H9 (cell line): ENCODE measurements around the gene RS1. TPM values are rescaled to one million over a fixed set of nuclear protein-coding genes. Genes with fewer than 3 reads are reported as not detected.

Experiments used
- DNase-seq: peaks from one replicate; pipeline ENCODE4 v3.0.0-alpha.2; 2017
- H2AFZ ChIP-seq: one replicate; pipeline ENCODE4 v1.6.1; 2013; ENCODE audit warnings: mild to moderate bottlenecking, low read length, control low read depth, moderate library complexity
- H2AK5ac ChIP-seq: 2 replicates; pipeline ENCODE4 v1.6.1; 2013; ENCODE audit warnings: low read length, control low read depth, mixed read lengths; ENCODE audit not compliant: insufficient read length
- H2BK120ac ChIP-seq: one replicate; pipeline ENCODE4 v1.6.1; 2013; ENCODE audit warnings: low read depth, mild to moderate bottlenecking, low read length, control low read depth, inconsistent platforms; ENCODE audit not compliant: poor library complexity, severe bottlenecking
- H2BK12ac ChIP-seq: 2 replicates; pipeline ENCODE4 v1.6.1; 2013; ENCODE audit warnings: low read length, control low read depth, mixed read lengths, low read depth; ENCODE audit not compliant: insufficient read length
- H2BK15ac ChIP-seq: 2 replicates; pipeline ENCODE4 v1.6.1; 2013; ENCODE audit warnings: low read depth, low read length, control low read depth
- H2BK20ac ChIP-seq: one replicate; pipeline ENCODE4 v1.6.1; 2013; ENCODE audit warnings: low read depth, mild to moderate bottlenecking, low read length, control low read depth, inconsistent platforms; ENCODE audit not compliant: poor library complexity, severe bottlenecking
- H2BK5ac ChIP-seq: 2 replicates; pipeline ENCODE4 v1.6.1; 2013; ENCODE audit warnings: low read length, control low read depth, mixed read lengths; ENCODE audit not compliant: insufficient read length
- H3K14ac ChIP-seq: 2 replicates; pipeline ENCODE4 v1.6.1; 2013; ENCODE audit warnings: low read length, control low read depth; ENCODE audit not compliant: insufficient read depth
- H3K18ac ChIP-seq: 2 replicates; pipeline ENCODE4 v1.6.1; 2013; ENCODE audit warnings: low read depth, mild to moderate bottlenecking, mixed read lengths, low read length, control low read depth; ENCODE audit not compliant: insufficient read length
- H3K23ac ChIP-seq: 2 replicates; pipeline ENCODE4 v1.6.1; 2013; ENCODE audit warnings: low read length, control low read depth, mixed read lengths, low read depth; ENCODE audit not compliant: insufficient read length
- H3K23me2 ChIP-seq: 2 replicates; pipeline ENCODE4 v1.6.1; 2013; ENCODE audit warnings: low read depth, mild to moderate bottlenecking, mixed read lengths, low read length, control low read depth; ENCODE audit not compliant: insufficient read length, poor library complexity, severe bottlenecking
- H3K27ac ChIP-seq: 2 replicates; pipeline ENCODE4 v1.5.1; 2013; ENCODE audit warnings: low read length, control low read depth, mixed read lengths, low read depth; ENCODE audit not compliant: insufficient read length
- H3K27me3 ChIP-seq: 2 replicates; pipeline ENCODE4 v1.6.1; 2013; ENCODE audit warnings: low read length, control low read depth, inconsistent platforms; ENCODE audit not compliant: insufficient read depth
- H3K4ac ChIP-seq: 2 replicates; pipeline ENCODE4 v1.6.1; 2013; ENCODE audit warnings: low read depth, mild to moderate bottlenecking, control low read depth, inconsistent platforms, low read length, moderate library complexity
- H3K4me1 ChIP-seq: 2 replicates; pipeline ENCODE4 v1.6.1; 2013; ENCODE audit warnings: low read length, control low read depth, inconsistent platforms; ENCODE audit not compliant: insufficient read depth
- H3K4me2 ChIP-seq: 2 replicates; pipeline ENCODE4 v1.6.1; 2013; ENCODE audit warnings: low read length, control low read depth, mixed read lengths; ENCODE audit not compliant: insufficient read length, insufficient read depth
- H3K56ac ChIP-seq: 2 replicates; pipeline ENCODE4 v1.6.1; 2013; ENCODE audit warnings: low read depth, mild to moderate bottlenecking, mixed read lengths, low read length, control low read depth; ENCODE audit not compliant: insufficient read length
- H3K79me1 ChIP-seq: 2 replicates; pipeline ENCODE4 v1.6.1; 2013; ENCODE audit warnings: low read depth, mild to moderate bottlenecking, moderate library complexity, low read length, control low read depth, inconsistent platforms; ENCODE audit not compliant: insufficient read depth, poor library complexity, severe bottlenecking
- H3K79me2 ChIP-seq: 2 replicates; pipeline ENCODE4 v1.6.1; 2013; ENCODE audit warnings: low read length, control low read depth, inconsistent platforms; ENCODE audit not compliant: insufficient read depth
- H3K9ac ChIP-seq: 2 replicates; pipeline ENCODE4 v1.6.1; 2013; ENCODE audit warnings: low read length, control low read depth, mixed read lengths; ENCODE audit not compliant: insufficient read length; ENCODE audit errors: extremely low read depth
- H3K9me3 ChIP-seq: one replicate; pipeline ENCODE4 v1.6.1; 2013; ENCODE audit warnings: low read depth, low read length, inconsistent platforms; ENCODE audit not compliant: control insufficient read depth
- H3T11ph ChIP-seq: one replicate; pipeline ENCODE4 v1.6.1; 2013; ENCODE audit warnings: mild to moderate bottlenecking, low read length, control low read depth, inconsistent platforms
- H4K20me1 ChIP-seq: one replicate; pipeline ENCODE4 v1.6.1; 2013; ENCODE audit not compliant: control insufficient read depth, insufficient read length, insufficient read depth
- H4K5ac ChIP-seq: 2 replicates; pipeline ENCODE4 v1.6.1; 2013; ENCODE audit warnings: low read depth, mild to moderate bottlenecking, mixed read lengths, low read length, control low read depth; ENCODE audit not compliant: insufficient read length
- H4K8ac ChIP-seq: replicated peaks from 2 replicates; pipeline ENCODE4 v1.6.1; 2013; ENCODE audit warnings: low read length, control low read depth, mixed read lengths, low read depth; ENCODE audit not compliant: insufficient read length
- H4K91ac ChIP-seq: 2 replicates; pipeline ENCODE4 v1.6.1; 2013; ENCODE audit warnings: low read depth, mild to moderate bottlenecking, moderate library complexity, mixed read lengths, low read length, control low read depth; ENCODE audit not compliant: insufficient read length
- H3K27ac Mint-ChIP-seq, 3 experiments: 2 replicates in 2 of 3; 3 replicates in 1 of 3; pipeline ENCODE4 v1.8.0; 2020 to 2021; ENCODE audit warnings: mixed read lengths in 3 of 3, mild to moderate bottlenecking in 1 of 3, moderate library complexity in 1 of 3
- H3K27me3 Mint-ChIP-seq: 2 replicates; pipeline ENCODE4 v1.8.0; 2021; ENCODE audit warnings: low read depth, mild to moderate bottlenecking, moderate library complexity, mixed read lengths
- H3K36me3 Mint-ChIP-seq, 3 experiments: 2 replicates in 2 of 3; 3 replicates in 1 of 3; pipeline ENCODE4 v1.8.0; 2020 to 2021; ENCODE audit warnings: low read depth in 3 of 3, mixed read lengths in 3 of 3; ENCODE audit not compliant: insufficient read depth in 1 of 3
- H3K4me1 Mint-ChIP-seq, 2 experiments: 2 replicates each; pipeline ENCODE4 v1.8.0; 2020; ENCODE audit warnings: mixed read lengths in 2 of 2
- H3K4me3 Mint-ChIP-seq, 2 experiments: 2 replicates in 1 of 2; 3 replicates in 1 of 2; pipeline ENCODE4 v1.8.0; 2020 to 2021; ENCODE audit warnings: mild to moderate bottlenecking in 2 of 2, mixed read lengths in 2 of 2, moderate library complexity in 1 of 2
- H3K9me3 Mint-ChIP-seq, 2 experiments: 2 replicates in 1 of 2; 3 replicates in 1 of 2; pipeline ENCODE4 v1.8.0; 2020; ENCODE audit warnings: mild to moderate bottlenecking in 2 of 2, mixed read lengths in 2 of 2, moderate library complexity in 1 of 2
- CTCF ChIP-seq: fragments of 200-600 bp; sonication (generic); conservative IDR thresholded peaks from 3 replicates; pipeline ENCODE4 v1.8.0; 2021; ENCODE audit warnings: antibody characterized with exemption, mild to moderate bottlenecking
- WGBS: extraction: QIAGEN DNeasy Blood & Tissue Kit; methylation state at CpG from one replicate; pipeline ENCODE4 v1.1.7; 2013; ENCODE audit warnings: missing lambda C conversion rate, low lambda C conversion rate, mixed read lengths; ENCODE audit not compliant: insufficient read length; ENCODE audit errors: extremely low coverage; 5-methylcytosine and 5-hydroxymethylcytosine counted together
- total RNA-seq: library from RNA; stranded (reverse); gene quantifications from 2 replicates; pipeline ENCODE4 v1.2.1, GENCODE V29; 2021

RS1 gene
- total RNA-seq, 1 experiment from 2014 or later = not detected

DNA sequence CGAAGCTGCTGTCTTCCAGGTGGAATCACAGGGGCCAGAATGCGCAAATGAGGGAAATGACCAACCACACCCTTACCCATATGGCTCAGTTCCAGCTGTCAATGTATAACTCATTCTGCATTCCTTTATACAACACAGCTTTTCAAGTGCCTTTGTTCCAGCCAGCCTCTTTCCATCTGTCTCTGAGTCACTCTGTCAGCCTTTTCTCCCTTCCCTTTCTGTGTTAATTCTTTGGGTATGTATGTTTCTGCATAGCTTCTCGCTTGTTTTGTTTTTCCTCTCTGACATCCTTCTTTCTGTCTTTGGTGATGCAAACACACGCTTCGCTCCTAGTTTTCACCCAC lies 54.5 kb downstream of the RS1 start:
- Histone ChIP-seq H3T11ph (no peak overlapping the region), H3K27ac (no peak overlapping the region), H3K18ac (no peak overlapping the region), H3K23me2 (no peaks in the 10 kb centered on the region), H3K4me2 (no peak overlapping the region), H4K20me1 (no peaks in the 10 kb centered on the region), H3K56ac (no peak overlapping the region), H4K5ac (no peak overlapping the region), H3K79me1 (no peaks in the 10 kb centered on the region), H4K8ac (no peak overlapping the region), H4K91ac (no peak overlapping the region), H3K4me1 (no peaks in the 10 kb centered on the region), H3K23ac (no peak overlapping the region), H2AFZ (no peak overlapping the region), H2BK15ac (no peak overlapping the region), H3K14ac (no peak overlapping the region), H2BK120ac (no peak overlapping the region), H3K4ac (no peak overlapping the region), H2BK20ac (no peak overlapping the region), H2BK12ac (no peak overlapping the region), H2AK5ac (no peak overlapping the region), H3K27me3 (no peaks in the 10 kb centered on the region), H2BK5ac (no peak overlapping the region), H3K9me3 (peaks cover 46% of the 10 kb centered on the region), H3K9ac (no peak overlapping the region), H3K79me2 (no peaks in the 10 kb centered on the region)
- Mint-ChIP-seq H3K27me3 (no peaks in the 10 kb centered on the region), H3K9me3 (peaks cover 50 to 57% of the 10 kb centered on the region in 2 experiments), H3K4me1 (peaks cover 6% of the 10 kb centered on the region in 2 experiments; a peak in 2 of 4 replicates), H3K36me3 (peaks cover 3 to 25% (median 16%) of the 10 kb centered on the region in 3 experiments; a peak in 6 of 7 replicates), H3K4me3 (no peak overlapping the region; a peak in 1 of 5 replicates), H3K27ac (no peak overlapping the region)
- no peak for DNase-seq
- no CpG with 5 or more reads among the region's 5 CpGs for WGBS
- no peak for TF ChIP-seq CTCF
